K562 (cell line): Measurements from ENCODE around the gene PPIL4. TPM values are rescaled to one million over a fixed set of nuclear protein-coding genes. Genes with fewer than 3 reads are reported as not detected.

ENCODE experiments used
- ASH1L ChIP-seq: fragments of 450-650 bp; IDR thresholded peaks from 2 replicates; pipeline ENCODE4 v1.6.1; 2018; ENCODE audit warnings: borderline replicate concordance, mild to moderate bottlenecking, low read depth; ENCODE audit not compliant: partially characterized antibody
- BCL6 ChIP-seq: fragments of 250-450 bp; sonication (Bioruptor Pico); IDR thresholded peaks from 2 replicates; pipeline ENCODE4 v1.4.0; 2020
- CCAR2 ChIP-seq: fragments of 200-400 bp; formaldehyde crosslinking; IDR thresholded peaks from 2 replicates; pipeline ENCODE4 v1.6.1; 2017; ENCODE audit warnings: mild to moderate bottlenecking, low read depth, low read length
- COPS2 ChIP-seq: fragments of 450-650 bp; conservative IDR thresholded peaks from 2 replicates; pipeline ENCODE4 v1.6.1; 2016; ENCODE audit warnings: mild to moderate bottlenecking, moderate library complexity
- DMBX1 ChIP-seq: fragments of 250-450 bp; sonication (Bioruptor Pico); IDR thresholded peaks from 2 replicates; pipeline ENCODE4 v1.8.0; 2022; ENCODE audit warnings: inconsistent platforms, mild to moderate bottlenecking, moderate library complexity, borderline replicate concordance
- ESRRA ChIP-seq: fragments of 450-650 bp; IDR thresholded peaks from 2 replicates; pipeline ENCODE4 v1.6.1; 2014; ENCODE audit warnings: low read depth, mild to moderate bottlenecking, moderate library complexity, borderline replicate concordance
- HDAC8 ChIP-seq: fragments of 450-650 bp; IDR thresholded peaks from 2 replicates; pipeline ENCODE4 v1.6.1; 2016; ENCODE audit warnings: mild to moderate bottlenecking, missing genetic modification characterization, moderate library complexity, missing compliant biosample characterization
- KLF13 ChIP-seq: fragments of 450-650 bp; IDR thresholded peaks from 2 replicates; pipeline ENCODE4 v1.6.1; 2016; ENCODE audit warnings: missing genetic modification characterization, low read depth, mild to moderate bottlenecking, missing compliant biosample characterization, moderate library complexity, borderline replicate concordance
- KLF6 ChIP-seq: fragments of 250-450 bp; sonication (Bioruptor Pico); IDR thresholded peaks from 2 replicates; pipeline ENCODE4 v1.4.0; 2020; ENCODE audit warnings: mild to moderate bottlenecking, moderate library complexity, borderline replicate concordance
- LARP7 ChIP-seq: fragments of 450-650 bp; IDR thresholded peaks from 2 replicates; pipeline ENCODE4 v1.6.1; 2016
- SNAPC5 ChIP-seq: fragments of 250-450 bp; sonication (Bioruptor Pico); IDR thresholded peaks from 2 replicates; pipeline ENCODE4 v1.8.0; 2021; ENCODE audit warnings: moderate library complexity, mild to moderate bottlenecking, inconsistent platforms
- SP1 ChIP-seq: sonication (generic); formaldehyde crosslinking; IDR thresholded peaks from 2 replicates; pipeline ENCODE4 v1.8.1; 2022; ENCODE audit warnings: mild to moderate bottlenecking, missing genetic modification reagents
- ZNF134 ChIP-seq: fragments of 250-450 bp; sonication (Bioruptor Pico); conservative IDR thresholded peaks from 2 replicates; pipeline ENCODE4 v1.4.0; 2020
- polyA plus RNA-seq, 8 experiments: library from polyadenylated mRNA; depleted of rRNA in 4 of 8; stranded (reverse) in 5 of 8; unstranded in 3 of 8; fragments of >200 nt; fragmentation: Nextera tagmentation in 2 of 8; fragmentation: Illumina TruSeq in 1 of 8; extraction: Ambion mirVana in 2 of 8; extraction: Trizol in 1 of 8; gene quantifications; 2 replicates each; pipeline versions ENCODE4 v1.2.1 to v1.2.3, GENCODE V29; 2011 to 2014; ENCODE audit warnings: inconsistent platforms in 1 of 8, missing spikeins in 1 of 8
- total RNA-seq, 7 experiments: library from RNA; depleted of rRNA in 6 of 7; stranded (reverse); fragments of >200 nt in 6 of 7; fragmentation: Illumina TruSeq in 2 of 7; extraction: Trizol in 2 of 7; gene quantifications; 2 replicates each; pipeline versions ENCODE4 v1.2.1 to v1.2.3, GENCODE V29; 2011 to 2021; ENCODE audit warnings: low replicate concordance in 1 of 7
- TF ChIP-seq, protein P1 (sequence below), 3 experiments: fragments of 200-800 bp in 1 of 3; sonication (Bioruptor generic) in 1 of 3; sonication (generic) in 1 of 3; formaldehyde crosslinking in 1 of 3; IDR thresholded peaks; 2 replicates each; pipeline versions ENCODE4 v1.6.1 to v1.8.0; 2016 to 2022; ENCODE audit warnings: mild to moderate bottlenecking in 2 of 3, missing compliant biosample characterization in 2 of 3, missing genetic modification characterization in 2 of 3, missing genetic modification reagents in 1 of 3
- TF ChIP-seq, protein P2 (sequence below): fragments of 450-650 bp; conservative IDR thresholded peaks from 2 replicates; pipeline ENCODE4 v1.6.1; 2016; ENCODE audit warnings: missing genetic modification characterization, low read depth, mild to moderate bottlenecking, control low read depth, missing compliant biosample characterization
- TF ChIP-seq, protein P3 (sequence below): fragments of 450-650 bp; IDR thresholded peaks from 2 replicates; pipeline ENCODE4 v1.6.1; 2017; ENCODE audit warnings: mild to moderate bottlenecking, moderate library complexity
- TF ChIP-seq, protein P4 (sequence below): fragments of 450-650 bp; IDR thresholded peaks from 2 replicates; pipeline ENCODE4 v1.6.1; 2018; ENCODE audit not compliant: partially characterized antibody

Gene PPIL4
- total and polyA plus RNA-seq, 9 of the 15 experiments (the other 6 are each of a cell fraction or from before 2014, with no cell fraction given), result 14.5 to 55.2 (median 45.9) TPM

- TF ChIP-seq, protein P1, sequence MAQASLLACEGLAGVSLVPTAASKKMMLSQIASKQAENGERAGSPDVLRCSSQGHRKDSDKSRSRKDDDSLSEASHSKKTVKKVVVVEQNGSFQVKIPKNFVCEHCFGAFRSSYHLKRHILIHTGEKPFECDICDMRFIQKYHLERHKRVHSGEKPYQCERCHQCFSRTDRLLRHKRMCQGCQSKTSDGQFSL (CRISPR knock-in tag; IDR thresholded peaks at IDR 0.05), result peak; percentile 95
- TF ChIP-seq, protein P1 (tag; IDR thresholded peaks at IDR 0.05), result peak in 1 of 2 experiments; percentile 73; a peak in 1 of 4 replicates
- TF ChIP-seq KLF6 (CRISPR knock-in tag) (peak; percentile 5; the same call in 1 of the 2 replicates), SP1 (peak; percentile 96), SNAPC5 (no peak), CCAR2 (no peak), BCL6 (CRISPR knock-in tag) (no peak), DMBX1 (CRISPR knock-in tag) (no peak), HDAC8 (tag) (peak; percentile 48; the same call in 1 of the 2 replicates), ZNF134 (CRISPR knock-in tag) (no peak), COPS2 (no peak), LARP7 (no peak), ASH1L (no peak), KLF13 (tag) (peak; percentile 86; the same call in 1 of the 2 replicates), ESRRA (peak; percentile 45; the same call in 1 of the 2 replicates)
- TF ChIP-seq, protein P2, sequence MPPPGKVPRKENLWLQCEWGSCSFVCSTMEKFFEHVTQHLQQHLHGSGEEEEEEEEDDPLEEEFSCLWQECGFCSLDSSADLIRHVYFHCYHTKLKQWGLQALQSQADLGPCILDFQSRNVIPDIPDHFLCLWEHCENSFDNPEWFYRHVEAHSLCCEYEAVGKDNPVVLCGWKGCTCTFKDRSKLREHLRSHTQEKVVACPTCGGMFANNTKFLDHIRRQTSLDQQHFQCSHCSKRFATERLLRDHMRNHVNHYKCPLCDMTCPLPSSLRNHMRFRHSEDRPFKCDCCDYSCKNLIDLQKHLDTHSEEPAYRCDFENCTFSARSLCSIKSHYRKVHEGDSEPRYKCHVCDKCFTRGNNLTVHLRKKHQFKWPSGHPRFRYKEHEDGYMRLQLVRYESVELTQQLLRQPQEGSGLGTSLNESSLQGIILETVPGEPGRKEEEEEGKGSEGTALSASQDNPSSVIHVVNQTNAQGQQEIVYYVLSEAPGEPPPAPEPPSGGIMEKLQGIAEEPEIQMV, result no peak
- TF ChIP-seq, protein P3, sequence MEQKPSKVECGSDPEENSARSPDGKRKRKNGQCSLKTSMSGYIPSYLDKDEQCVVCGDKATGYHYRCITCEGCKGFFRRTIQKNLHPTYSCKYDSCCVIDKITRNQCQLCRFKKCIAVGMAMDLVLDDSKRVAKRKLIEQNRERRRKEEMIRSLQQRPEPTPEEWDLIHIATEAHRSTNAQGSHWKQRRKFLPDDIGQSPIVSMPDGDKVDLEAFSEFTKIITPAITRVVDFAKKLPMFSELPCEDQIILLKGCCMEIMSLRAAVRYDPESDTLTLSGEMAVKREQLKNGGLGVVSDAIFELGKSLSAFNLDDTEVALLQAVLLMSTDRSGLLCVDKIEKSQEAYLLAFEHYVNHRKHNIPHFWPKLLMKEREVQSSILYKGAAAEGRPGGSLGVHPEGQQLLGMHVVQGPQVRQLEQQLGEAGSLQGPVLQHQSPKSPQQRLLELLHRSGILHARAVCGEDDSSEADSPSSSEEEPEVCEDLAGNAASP, result no peak
- TF ChIP-seq, protein P4, sequence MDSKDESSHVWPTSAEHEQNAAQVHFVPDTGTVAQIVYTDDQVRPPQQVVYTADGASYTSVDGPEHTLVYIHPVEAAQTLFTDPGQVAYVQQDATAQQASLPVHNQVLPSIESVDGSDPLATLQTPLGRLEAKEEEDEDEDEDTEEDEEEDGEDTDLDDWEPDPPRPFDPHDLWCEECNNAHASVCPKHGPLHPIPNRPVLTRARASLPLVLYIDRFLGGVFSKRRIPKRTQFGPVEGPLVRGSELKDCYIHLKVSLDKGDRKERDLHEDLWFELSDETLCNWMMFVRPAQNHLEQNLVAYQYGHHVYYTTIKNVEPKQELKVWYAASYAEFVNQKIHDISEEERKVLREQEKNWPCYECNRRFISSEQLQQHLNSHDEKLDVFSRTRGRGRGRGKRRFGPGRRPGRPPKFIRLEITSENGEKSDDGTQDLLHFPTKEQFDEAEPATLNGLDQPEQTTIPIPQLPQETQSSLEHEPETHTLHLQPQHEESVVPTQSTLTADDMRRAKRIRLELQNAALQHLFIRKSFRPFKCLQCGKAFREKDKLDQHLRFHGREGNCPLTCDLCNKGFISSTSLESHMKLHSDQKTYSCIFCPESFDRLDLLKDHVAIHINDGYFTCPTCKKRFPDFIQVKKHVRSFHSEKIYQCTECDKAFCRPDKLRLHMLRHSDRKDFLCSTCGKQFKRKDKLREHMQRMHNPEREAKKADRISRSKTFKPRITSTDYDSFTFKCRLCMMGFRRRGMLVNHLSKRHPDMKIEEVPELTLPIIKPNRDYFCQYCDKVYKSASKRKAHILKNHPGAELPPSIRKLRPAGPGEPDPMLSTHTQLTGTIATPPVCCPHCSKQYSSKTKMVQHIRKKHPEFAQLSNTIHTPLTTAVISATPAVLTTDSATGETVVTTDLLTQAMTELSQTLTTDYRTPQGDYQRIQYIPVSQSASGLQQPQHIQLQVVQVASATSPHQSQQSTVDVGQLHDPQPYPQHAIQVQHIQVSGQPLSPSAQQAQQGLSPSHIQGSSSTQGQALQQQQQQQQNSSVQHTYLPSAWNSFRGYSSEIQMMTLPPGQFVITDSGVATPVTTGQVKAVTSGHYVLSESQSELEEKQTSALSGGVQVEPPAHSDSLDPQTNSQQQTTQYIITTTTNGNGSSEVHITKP, result peak; percentile 36
Observed at GRCh38 chr6:149545754-149546471, at the start of gene PPIL4 (continued).
